ENCODE data around the gene ELMO1.

DNA sequence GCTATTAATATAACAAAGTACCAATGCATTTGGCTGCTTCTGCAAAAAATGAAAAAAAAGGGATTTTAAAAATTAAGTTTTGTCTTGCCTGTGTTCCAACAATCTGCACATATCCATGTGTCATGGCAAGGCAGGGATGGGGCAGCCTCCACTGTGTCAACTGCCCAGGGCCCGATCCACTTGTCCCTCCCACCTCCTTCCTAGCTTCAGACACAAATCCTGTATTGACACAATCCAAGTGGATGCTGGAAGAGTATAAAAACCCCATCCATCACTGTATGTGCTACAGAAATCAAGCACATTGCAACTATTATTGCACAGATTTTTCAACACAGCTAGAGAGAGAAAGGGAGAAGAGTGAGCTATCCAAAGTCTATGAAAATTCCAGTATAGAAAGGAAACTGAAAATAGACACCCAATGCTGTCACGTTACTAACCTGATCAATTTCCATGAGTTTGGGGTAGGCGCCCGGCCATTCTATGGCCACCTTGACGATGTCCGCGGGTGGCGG, 106.4 kb downstream of the ELMO1 start:
- TF ChIP-seq CTCF (optimal IDR thresholded peaks at IDR 0.05 in 1 of 3, IDR thresholded peaks at IDR 0.05 in 1 of 3, conservative IDR thresholded peaks at IDR 0.05 in 1 of 3; ENCODE audit: extremely low read depth in 1 of 3, insufficient read depth in 2 of 3, low read length in 3 of 3) (no peak), EZH2 (IDR thresholded peaks at IDR 0.05; ENCODE audit: low read length) (no peak)

Data from keratinocyte (primary cell).